ENCODE measurements around the gene PHF19. TPM values are rescaled to one million over a fixed set of nuclear protein-coding genes. Genes with fewer than 3 reads are reported as not detected.

The PHF19 gene
- polyA plus RNA-seq, 3 donors: 28.5 to 32.4 (median 32.4) TPM

GRCh38 chr9:120874226-120875194 lies 2.5 kb downstream of the PHF19 start:
- DNase-seq (ENCODE audit: low read depth in 3 of 3, low spot score in 2 of 3): no peak

GRCh38 chr9:120873512-120873911 lies 3.5 kb downstream of the PHF19 start:
- DNase-seq (ENCODE audit: low read depth in 3 of 3, low spot score in 2 of 3): no peak

- DNase-seq (ENCODE audit: low read depth in 3 of 3, low spot score in 2 of 3): no peak
Measured at GRCh38 chr9:120872791-120873502, 4.0 kb downstream of the PHF19 start.

- DNase-seq (ENCODE audit: low read depth in 3 of 3, low spot score in 2 of 3): no peak
Measured at GRCh38 chr9:120870206-120870605, 6.8 kb downstream of the PHF19 start.

GRCh38 chr9:120869726-120870125 lies 7.3 kb downstream of the PHF19 start:
- DNase-seq (ENCODE audit: low read depth in 3 of 3, low spot score in 2 of 3): no peak

GRCh38 chr9:120869360-120869687 lies 7.7 kb downstream of the PHF19 start:
- no peak for DNase-seq (ENCODE audit: low read depth in 3 of 3, low spot score in 2 of 3)

GRCh38 chr9:120868676-120869359 lies 8.2 kb downstream of the PHF19 start:
- DNase-seq (ENCODE audit: low read depth in 3 of 3, low spot score in 2 of 3): peak in 1 of 3 donors; percentile 75

- DNase-seq (ENCODE audit: low read depth in 3 of 3, low spot score in 2 of 3): no peak
Measured at GRCh38 chr9:120868339-120868675, 8.7 kb downstream of the PHF19 start.

GRCh38 chr9:120867676-120868338 lies 9.2 kb downstream of the PHF19 start:
- DNase-seq (ENCODE audit: low read depth in 3 of 3, low spot score in 2 of 3): no peak

GRCh38 chr9:120866651-120867050 lies 10.3 kb downstream of the PHF19 start:
- DNase-seq (ENCODE audit: low read depth in 3 of 3, low spot score in 2 of 3): no peak

GRCh38 chr9:120865809-120866208 lies 11.2 kb downstream of the PHF19 start:
- no peak for DNase-seq (ENCODE audit: low read depth in 3 of 3, low spot score in 2 of 3)

- DNase-seq (ENCODE audit: low read depth in 3 of 3, low spot score in 2 of 3): no peak
Measured at GRCh38 chr9:120865176-120865575, 11.8 kb downstream of the PHF19 start.

GRCh38 chr9:120864719-120865118 lies 12.3 kb downstream of the PHF19 start:
- DNase-seq (ENCODE audit: low read depth in 3 of 3, low spot score in 2 of 3): no peak

- no peak for DNase-seq (ENCODE audit: low read depth in 3 of 3, low spot score in 2 of 3)
Measured at GRCh38 chr9:120863833-120864232, 13.2 kb downstream of the PHF19 start.

GRCh38 chr9:120862452-120862851 lies 14.5 kb downstream of the PHF19 start:
- DNase-seq (ENCODE audit: low read depth in 3 of 3, low spot score in 2 of 3): no peak

GRCh38 chr9:120861935-120862334 lies 15.1 kb downstream of the PHF19 start:
- DNase-seq (ENCODE audit: low read depth in 3 of 3, low spot score in 2 of 3): no peak

- DNase-seq (ENCODE audit: low read depth in 3 of 3, low spot score in 2 of 3): no peak
Measured at GRCh38 chr9:120860083-120860482, 16.9 kb downstream of the PHF19 start.

GRCh38 chr9:120859361-120859760 lies 17.6 kb downstream of the PHF19 start:
- DNase-seq (ENCODE audit: low read depth in 3 of 3, low spot score in 2 of 3): no peak

GRCh38 chr9:120857902-120858301 lies 19.1 kb downstream of the PHF19 start:
- DNase-seq (ENCODE audit: low read depth in 3 of 3, low spot score in 2 of 3): no peak

GRCh38 chr9:120857481-120857880 lies 19.5 kb downstream of the PHF19 start:
- no peak for DNase-seq (ENCODE audit: low read depth in 3 of 3, low spot score in 2 of 3)

GRCh38 chr9:120856700-120857099 lies 20.3 kb downstream of the PHF19 start:
- no peak for DNase-seq (ENCODE audit: low read depth in 3 of 3, low spot score in 2 of 3)

All from right renal cortex interstitium (tissue), 3 donors.